Fibroblast of upper back skin (primary cell): ENCODE data around the gene MYCN.
"Not testable (repeated sequence)": the region's sequence is repeated elsewhere in the genome, so short reads cannot be mapped to it uniquely, and the experiment has no call there.

Source experiments
- DNase-seq: peaks from one replicate; pipeline ENCODE4 v3.0.0-alpha.2; 2013

The MYCN gene

GRCh38 chr2:15908371-15908770, 32.0 kb upstream of the MYCN start:
- DNase-seq = no peak

GRCh38 chr2:15909157-15909556, 31.2 kb upstream of the MYCN start:
- no peak for DNase-seq

DNA sequence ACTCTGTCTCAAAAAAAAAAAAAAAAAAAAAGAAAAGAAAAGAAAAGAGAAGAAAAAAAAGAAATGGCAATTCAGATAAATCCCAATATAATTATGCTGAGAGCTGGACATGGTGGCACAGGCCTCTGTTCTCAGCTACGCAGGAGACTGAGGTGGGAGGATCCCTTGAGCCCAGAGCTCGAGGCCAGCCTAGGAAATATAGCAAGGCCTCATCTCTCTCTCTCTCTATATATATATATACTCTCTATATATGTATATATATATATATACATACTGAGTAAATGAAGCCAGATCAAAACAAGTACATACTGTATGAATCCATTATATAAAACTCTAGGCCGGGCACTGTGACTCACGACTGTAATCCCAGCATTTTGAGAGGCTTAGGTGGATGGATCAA, 30.6 kb upstream of the MYCN start:
- no peak for DNase-seq

- not testable (repeated sequence) for DNase-seq
Measured at GRCh38 chr2:15911270-15911669, 29.1 kb upstream of the MYCN start.

GRCh38 chr2:15911686-15912085, 28.7 kb upstream of the MYCN start:
- no peak for DNase-seq

DNA sequence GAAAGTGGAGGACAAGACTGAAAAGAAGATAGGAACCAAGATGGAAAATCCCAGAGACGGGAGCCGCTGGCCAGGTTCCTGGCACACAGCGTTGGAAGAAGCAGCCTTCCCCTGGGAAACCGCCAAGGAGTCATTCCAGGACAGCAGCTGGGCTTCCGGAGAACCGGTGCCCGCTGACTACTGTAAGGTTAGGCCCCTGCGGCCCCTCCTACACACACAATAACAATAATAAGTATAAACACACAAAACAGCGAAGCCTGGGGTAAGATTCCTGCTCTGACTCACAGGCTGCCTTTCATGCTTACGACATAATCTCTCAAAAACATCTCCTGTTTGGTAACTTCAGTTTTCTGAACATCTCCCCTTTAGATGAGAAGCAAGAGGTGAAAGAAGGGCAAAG, 28.1 kb upstream of the MYCN start:
- no peak for DNase-seq

- no peak for DNase-seq
Measured at GRCh38 chr2:15913146-15913545, 27.2 kb upstream of the MYCN start.

DNA sequence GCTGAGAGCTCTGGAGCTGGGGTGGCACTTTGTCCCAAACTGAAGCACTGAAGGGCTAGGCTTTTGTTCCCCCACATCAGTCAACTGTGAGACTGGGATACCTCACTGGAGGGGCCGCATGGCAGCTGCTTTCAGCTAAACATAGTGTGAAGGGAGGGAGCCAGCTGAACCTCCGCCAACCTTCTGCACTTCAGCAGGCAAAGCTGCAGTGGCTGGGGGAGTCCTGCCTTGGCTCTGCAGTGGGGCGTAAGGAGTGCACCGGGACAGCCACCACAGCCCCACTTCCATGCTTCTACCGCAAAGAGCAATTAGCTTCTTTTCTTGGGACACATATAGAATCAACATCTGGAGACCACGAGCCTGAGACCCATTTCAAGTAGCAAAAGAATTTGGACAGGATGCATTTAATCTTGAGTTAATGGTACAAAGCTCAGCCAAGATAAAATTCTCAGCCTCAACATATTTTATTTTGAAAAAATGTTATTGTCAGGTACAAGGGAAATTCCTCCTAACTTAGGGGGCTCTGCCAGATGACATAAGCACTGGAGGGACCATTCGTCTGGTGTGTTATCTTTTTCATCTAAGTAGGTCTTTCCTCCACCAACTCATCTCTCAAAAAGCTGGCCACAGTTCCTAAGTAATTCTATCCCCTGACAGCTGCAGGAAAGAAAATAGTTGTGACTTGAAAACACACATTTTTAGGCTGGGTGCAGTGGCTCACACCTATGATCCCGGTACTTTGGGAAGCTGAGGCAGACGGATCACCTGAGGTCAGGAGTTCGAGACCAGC, 25.6 kb upstream of the MYCN start:
- no peak for DNase-seq

- DNase-seq = not testable (repeated sequence)
Measured at GRCh38 chr2:15915546-15915945, 24.8 kb upstream of the MYCN start.

DNA sequence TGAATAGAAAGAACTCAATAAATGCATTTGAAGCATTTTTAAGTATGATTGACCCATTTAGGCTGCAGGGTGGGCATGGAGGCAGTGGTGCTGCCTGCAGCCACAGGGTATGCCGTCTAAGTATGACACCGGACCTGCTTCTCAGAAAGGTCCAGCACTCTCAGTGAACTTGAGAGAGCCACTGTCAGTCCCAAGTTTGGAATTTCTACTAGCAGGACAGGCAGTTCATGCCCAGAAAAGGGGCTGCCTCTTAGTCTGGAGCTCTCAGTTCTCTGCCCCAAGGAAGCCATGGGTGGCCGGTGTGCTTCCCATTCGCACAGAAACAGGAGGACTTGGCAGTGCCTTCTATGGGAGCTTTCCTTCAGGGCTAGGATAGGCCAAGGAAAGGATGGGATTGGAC, 24.0 kb upstream of the MYCN start:
- DNase-seq = no peak

DNA sequence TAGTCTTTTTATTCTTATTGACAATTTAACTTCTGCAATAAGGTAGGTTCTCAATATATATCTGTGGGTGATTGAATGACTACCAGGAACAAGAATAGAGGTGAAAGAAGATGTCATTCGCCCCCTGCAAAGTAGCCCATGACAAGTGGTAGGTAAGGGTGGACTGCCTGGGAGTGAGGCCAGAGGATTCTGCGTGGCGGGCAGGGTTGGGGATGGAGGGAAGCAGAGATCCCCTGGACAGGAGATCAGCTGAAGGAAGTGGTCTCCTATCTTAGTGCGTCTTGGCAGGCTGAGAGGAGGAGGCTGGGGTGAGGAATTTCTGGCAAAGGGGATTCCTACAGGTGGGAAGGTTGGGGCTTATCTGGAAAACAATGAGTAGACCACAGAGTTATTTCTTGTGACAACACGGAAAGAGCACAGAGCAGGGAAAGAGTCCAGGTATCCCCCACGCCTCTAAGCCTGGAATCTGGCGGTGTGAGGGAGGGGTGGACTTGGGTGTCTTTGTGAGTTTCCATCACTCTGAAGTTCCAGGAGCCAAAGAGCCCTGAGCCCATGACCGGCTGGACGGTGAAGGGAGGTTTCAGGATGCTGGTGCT, 21.5 kb upstream of the MYCN start:
- no peak for DNase-seq

DNA sequence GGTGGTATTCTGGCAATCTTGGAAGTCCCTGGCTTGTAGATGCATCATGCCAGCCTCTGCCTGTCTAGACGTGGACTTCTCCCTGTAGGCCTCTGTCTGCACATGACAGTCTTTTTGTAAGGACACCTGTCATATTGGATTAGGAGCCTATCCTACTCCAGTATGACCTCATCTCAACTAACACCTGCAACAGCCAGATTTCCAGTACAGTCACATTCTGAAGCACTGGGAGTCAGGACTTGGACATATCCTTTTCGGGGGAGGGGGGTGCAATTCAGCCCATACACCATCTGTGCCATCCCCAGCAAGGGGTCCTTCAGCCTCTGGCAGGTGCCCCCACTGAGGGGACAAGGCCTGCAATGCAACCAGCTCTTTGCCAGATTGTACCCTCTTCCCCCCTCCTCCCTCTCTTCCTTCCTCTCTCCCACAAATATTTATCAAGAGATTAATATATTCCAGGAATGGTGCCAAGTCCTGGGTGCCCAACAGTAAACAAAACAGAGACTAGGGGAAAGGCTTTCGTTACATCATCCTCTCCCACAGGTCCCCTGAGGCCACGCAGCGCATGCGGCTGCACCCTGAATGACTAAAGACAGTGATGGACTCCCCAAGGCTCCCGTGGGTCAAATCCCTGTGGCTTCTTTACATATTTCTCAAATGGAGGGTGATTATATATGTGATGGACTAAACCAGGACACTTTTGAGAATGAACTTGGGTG, 20.5 kb upstream of the MYCN start:
- DNase-seq = no peak

DNA sequence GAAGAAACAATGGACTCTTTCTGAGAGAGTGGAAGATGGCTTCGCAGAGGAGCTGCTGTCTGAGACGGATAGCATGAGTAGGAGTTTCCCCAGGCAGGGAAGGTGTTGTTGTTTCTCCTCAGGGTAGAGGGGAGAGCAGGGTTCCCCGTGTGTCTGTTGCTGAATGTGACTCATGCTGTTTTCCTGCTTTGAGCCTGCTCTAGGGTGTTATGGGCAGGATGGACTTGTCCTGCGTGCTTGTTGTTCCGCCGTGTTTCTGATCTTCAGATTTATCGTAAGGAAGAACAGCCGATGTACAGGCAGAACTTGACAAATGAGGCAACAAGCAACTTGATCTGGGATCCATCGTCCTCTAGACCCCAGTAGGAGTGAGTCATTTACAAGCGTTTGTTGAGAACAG, 19.7 kb upstream of the MYCN start:
- DNase-seq = no peak

DNA sequence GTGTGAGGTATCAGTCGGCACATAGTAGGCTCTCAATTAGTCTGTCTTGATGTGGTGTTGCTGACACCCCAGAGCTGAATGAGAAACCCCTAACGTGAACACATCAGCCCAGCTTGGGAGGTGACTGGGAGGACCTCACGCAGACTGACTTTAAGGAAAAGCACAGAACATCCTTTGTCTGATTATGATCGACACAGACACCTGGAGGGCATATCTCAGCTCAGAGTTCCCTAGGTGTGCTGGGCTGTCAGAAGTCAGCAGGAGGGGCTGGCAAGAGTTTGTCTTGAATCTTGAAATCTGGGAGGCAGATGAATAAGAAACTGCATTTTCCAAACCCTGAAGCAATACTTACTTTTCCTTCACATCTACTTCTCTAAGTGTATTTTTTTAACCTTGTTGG, 16.8 kb upstream of the MYCN start:
- no peak for DNase-seq

- DNase-seq = no peak
Measured at GRCh38 chr2:15925819-15926218, 14.5 kb upstream of the MYCN start.

GRCh38 chr2:15926252-15926651, 14.1 kb upstream of the MYCN start:
- no peak for DNase-seq

- no peak for DNase-seq
Measured at GRCh38 chr2:15927551-15928218, 12.7 kb upstream of the MYCN start.

GRCh38 chr2:15929008-15929407, 11.3 kb upstream of the MYCN start:
- not testable (repeated sequence) for DNase-seq

GRCh38 chr2:15929861-15930260, 10.5 kb upstream of the MYCN start:
- DNase-seq = no peak

DNA sequence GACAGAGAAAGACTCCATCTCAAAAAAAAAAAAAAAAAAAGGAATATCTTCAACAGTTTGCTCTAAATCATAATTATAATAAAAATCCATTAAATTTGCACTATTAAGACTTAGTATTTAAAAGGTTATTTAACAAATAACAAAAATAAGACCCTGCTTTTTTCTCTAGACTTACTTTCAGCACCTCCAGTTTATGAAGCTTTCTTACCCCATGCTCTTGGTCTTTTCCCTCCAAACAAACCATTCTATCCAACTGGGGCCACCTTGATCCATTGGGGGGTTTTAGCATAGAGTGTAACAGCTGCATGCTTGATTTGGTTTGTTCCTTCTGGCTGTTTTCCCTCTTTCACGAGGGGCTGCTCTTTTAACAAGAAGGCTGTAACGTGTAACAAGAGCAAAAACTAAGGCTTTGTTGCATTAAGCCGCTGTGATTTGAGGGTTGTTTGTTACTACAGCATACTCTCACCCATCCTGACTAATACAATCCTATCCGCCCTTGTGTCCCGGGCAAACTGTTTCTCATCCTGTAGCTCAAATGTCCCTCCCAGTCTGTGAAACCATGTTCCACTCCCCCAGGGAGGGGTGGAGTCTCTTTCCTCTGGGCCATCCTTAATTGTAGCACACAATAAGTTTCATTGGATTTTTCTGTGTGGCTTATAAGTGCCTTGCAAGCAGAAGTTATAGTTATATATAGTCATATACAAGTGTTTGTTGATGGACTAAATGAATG, 9.6 kb upstream of the MYCN start:
- no peak for DNase-seq

- DNase-seq = no peak
Measured at GRCh38 chr2:15931319-15931890, 8.9 kb upstream of the MYCN start.

DNA sequence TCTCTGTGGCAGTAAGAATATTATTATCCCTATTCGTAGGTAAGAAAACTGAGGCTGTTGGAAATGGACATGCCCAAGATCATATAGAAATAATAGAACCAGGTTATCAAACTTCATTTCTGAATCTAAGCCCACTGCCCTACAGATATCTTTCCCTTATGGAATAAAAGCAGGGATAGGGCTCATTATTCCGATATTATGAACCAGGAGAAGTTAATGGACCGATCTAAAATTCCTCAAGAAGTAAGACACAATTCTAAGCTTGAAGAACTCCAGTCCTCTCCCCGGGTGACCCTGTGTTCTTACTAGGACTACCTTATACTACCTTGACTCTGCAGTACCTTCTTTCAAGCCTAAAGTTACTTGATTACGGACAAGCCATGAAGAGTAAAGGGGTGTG, 8.4 kb upstream of the MYCN start:
- DNase-seq = no peak
